ENCODE results near the gene ALOX5.

GRCh38 chr10:45403151-45403550 is 29.1 kb downstream of the ALOX5 start:
- TF ChIP-seq JUND (IDR thresholded peaks at IDR 0.05) (no peak), RAD21 (IDR thresholded peaks at IDR 0.05; ENCODE audit: low read length) (no peak), USF1 (IDR thresholded peaks at IDR 0.05; ENCODE audit: borderline replicate concordance, low read depth) (no peak), POLR2AphosphoS5 (IDR thresholded peaks at IDR 0.05; ENCODE audit: low read depth, low read length) (no peak), CTCF (IDR thresholded peaks at IDR 0.05) (no peak), ZBTB33 (IDR thresholded peaks at IDR 0.05; ENCODE audit: borderline replicate concordance, low read depth) (no peak), MXI1 (IDR thresholded peaks at IDR 0.05; ENCODE audit: low read depth, low read length) (no peak), NRF1 (IDR thresholded peaks at IDR 0.05; ENCODE audit: low read depth, low read length) (no peak)

Measured in SK-N-SH (cell line).